Retinal pigment epithelial cell (primary cell): Measurements from ENCODE around the gene TCAIM.
"Not testable (repeated sequence)": the region's sequence is repeated elsewhere in the genome, so short reads cannot be mapped to it uniquely, and the experiment has no call there.

Experiments used
- DNase-seq: peaks from one replicate; pipeline ENCODE4 v3.0.0-alpha.2; 2010; ENCODE audit warnings: low read depth
- H3K4me3 ChIP-seq: 2 replicates; pipeline ENCODE4 v1.5.1; 2011; ENCODE audit warnings: mild to moderate bottlenecking, low read length, control low read depth, moderate library complexity
- TF ChIP-seq, protein P1 (sequence below): conservative IDR thresholded peaks from 2 replicates; pipeline ENCODE4 v1.5.1; 2011; ENCODE audit warnings: low read depth, low read length, control low read depth, inconsistent platforms

TCAIM gene

DNA sequence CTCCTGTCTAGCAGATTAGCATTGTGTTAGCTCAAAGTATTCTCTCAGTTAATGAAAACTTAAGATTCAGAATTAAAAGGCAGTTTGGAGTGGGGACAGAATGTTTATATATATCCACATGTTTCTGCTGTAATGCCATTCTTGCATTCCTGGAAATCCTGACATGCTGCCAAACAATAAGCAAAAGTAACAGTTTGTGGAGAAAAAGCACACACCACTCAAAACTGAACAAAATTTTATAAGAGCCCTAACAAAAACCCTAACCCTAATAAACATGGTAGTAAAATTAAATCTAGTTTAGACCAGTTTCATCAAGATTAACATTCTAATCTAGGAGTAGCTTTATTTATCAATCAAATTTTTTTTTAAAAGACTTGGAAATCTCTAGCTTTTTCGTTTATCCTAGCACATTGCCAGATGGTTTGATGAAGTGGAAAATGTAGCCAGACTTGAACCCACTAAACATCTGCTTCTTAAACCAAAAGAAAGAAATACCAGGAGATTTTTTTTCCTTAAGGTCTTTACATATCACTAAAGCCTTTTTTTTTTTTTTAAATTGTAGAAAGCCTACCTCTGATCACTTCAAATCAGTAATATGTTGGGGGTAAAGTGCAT, 3.7 kb downstream of the TCAIM start:
- H3K4me3 ChIP-seq: no peak overlapping the region
- TF ChIP-seq, protein P1, sequence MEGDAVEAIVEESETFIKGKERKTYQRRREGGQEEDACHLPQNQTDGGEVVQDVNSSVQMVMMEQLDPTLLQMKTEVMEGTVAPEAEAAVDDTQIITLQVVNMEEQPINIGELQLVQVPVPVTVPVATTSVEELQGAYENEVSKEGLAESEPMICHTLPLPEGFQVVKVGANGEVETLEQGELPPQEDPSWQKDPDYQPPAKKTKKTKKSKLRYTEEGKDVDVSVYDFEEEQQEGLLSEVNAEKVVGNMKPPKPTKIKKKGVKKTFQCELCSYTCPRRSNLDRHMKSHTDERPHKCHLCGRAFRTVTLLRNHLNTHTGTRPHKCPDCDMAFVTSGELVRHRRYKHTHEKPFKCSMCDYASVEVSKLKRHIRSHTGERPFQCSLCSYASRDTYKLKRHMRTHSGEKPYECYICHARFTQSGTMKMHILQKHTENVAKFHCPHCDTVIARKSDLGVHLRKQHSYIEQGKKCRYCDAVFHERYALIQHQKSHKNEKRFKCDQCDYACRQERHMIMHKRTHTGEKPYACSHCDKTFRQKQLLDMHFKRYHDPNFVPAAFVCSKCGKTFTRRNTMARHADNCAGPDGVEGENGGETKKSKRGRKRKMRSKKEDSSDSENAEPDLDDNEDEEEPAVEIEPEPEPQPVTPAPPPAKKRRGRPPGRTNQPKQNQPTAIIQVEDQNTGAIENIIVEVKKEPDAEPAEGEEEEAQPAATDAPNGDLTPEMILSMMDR: no peak
- peak; percentile 55 for DNase-seq

DNA sequence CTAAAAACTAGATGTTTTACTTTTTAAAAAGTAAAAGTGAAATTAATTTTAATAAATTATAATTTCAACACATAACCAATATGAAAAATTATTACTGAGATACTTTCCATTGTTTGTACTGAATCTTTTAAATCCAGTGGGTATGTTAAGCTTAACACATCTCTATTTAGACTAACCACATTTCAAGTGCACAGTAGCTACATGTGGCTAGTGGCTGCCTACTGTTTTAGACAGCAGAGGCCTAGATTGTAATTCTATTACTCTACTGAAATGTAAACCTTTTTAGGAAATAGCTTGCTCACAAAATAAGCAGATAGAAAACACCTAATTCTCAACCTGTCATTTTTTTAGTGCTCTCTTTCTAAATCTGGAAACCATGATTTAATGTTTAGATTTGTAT, 4.9 kb downstream of the TCAIM start:
- no peak for DNase-seq
- TF ChIP-seq, protein P1: no peak
- no peak overlapping the region for H3K4me3 ChIP-seq

DNA sequence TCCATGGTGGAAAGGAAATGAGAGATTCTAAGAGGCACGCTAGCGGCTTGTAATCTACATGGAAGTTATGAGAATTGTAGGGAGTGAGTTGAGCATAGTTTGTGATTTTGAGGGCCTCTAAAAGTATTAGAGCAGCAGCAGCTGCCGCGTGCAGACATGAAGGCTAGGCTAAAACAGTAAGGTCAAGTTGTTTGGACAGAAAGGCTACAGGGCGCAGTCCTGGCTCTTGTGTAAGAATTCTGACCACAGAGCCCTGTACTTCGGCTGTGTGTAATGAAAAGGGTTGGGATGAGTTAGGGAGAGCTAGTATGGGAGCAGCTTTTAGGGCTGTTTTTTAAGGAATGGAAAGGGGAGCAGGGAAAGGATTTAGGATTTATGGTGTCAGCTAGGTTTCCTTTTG, 8.0 kb downstream of the TCAIM start:
- DNase-seq, H3K4me3 ChIP-seq: not testable (repeated sequence)

DNA sequence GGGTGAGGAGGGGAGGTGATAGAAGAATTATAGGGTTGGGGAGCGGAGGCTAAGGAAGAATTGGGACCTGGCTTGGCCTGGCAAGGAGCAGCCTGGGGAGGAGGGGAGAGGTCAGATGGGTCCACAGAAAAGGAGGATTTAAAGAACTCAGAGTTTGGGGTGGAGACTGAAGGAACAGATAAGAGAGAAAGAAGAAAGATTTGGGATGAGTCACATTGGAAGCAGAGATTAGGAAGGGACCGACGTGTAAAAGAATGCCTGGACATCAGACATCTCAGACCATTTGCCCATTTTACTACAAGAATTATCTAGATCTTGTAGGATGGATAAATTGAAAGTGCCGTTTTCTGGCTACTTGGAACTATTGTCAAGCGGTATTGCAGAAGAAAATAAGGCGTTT, 10.4 kb downstream of the TCAIM start:
- no peak overlapping the region for H3K4me3 ChIP-seq
- DNase-seq: no peak
- TF ChIP-seq, protein P1: no peak

DNA sequence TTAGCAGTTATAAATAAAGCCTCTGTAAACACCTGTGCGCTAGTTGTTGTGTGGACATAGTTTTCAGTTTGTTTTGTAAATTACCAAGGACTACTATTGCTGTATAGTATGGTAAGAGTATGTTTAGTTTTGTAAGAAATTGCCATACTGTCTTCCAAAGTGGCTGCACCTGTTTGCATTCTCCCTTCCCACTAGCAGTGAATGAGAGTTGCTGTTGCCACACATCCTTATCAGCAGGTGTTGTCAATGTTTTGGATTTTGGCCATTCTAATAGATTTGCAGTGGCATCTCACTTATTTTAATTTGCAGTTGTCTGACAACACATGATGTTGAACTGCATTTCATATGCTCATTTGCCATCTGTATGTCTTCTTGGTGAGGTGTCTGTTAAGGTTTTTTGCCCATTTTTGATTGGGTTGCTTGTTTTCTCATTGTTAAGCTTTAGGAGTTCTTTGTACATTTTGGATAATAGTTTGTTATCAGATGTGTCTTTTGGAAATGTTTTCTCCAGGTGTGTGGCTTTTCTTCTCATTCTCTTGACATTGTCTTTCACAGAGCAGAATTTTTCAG, 14.9 kb downstream of the TCAIM start:
- TF ChIP-seq, protein P1: no peak
- no peak overlapping the region for H3K4me3 ChIP-seq
- DNase-seq: no peak

DNA sequence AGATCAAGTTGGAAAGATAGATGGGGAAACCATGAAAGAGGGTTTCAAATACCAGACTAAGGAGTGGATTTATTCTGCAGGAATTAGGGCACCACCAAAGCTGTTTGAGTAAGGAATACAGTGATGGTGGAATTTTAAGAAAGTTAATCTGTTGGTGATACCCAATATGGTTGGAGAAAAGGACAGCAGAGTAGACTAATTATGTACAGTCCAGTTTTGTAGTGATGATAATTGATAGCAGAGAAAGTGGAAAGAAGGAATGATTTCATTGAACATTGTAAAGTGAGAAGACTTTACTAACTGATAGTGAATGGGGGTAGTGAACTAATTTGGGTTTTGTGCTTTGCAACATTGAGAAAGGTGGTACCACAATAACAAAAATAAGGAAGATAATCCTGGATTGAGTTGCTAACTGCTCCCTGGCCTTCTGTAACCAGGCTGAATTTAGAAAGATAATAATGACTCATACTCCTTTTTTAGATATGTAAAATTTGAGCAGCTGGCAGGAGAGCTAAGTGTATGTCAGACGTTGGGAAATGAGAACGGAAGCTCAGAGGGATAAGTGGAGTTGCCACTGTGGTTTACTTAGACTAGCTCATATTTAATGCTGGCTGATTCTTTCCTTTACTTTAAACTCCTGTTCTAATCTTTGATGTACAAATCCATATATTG, 16.9 kb downstream of the TCAIM start:
- TF ChIP-seq, protein P1: no peak
- no peak overlapping the region for H3K4me3 ChIP-seq
- DNase-seq: peak; percentile 77

DNA sequence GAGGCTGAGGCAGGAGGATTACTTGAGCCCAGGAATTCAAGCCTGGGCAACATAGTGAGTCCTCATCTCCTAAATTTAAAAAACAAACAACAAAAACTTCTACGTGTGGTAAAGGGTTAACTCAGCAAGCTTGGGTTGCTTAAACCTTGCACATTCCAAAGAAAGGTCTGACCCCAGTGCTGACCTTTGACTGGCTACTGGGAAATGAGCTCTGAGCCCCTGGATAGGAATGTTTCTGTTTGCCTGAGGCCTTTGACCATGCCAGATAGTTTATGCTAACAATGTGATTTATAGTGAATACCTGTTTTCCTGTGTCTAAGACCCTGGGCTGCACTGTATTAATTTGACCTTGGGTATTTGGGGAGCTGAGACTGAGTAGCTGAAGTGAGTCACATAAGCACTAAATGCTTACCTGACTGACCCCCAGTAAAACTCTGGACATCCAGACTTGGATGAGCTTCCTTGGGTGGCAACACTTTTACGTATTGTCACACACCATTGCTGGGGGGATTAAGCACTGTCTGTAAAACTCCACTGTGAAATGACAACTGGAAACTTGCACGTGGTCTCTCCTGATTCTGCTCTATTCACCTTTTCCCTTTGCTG, 20.7 kb downstream of the TCAIM start:
- no peak for DNase-seq
- H3K4me3 ChIP-seq: no peak overlapping the region
- TF ChIP-seq, protein P1: no peak
